SK-N-MC (cell line): ENCODE results near the gene CBX5.

Experiments used
- EZH2 ChIP-seq: fragments of 200-600 bp; sonication (generic); IDR thresholded peaks from one replicate; pipeline ENCODE4 v1.6.1; 2017; ENCODE audit warnings: antibody characterized with exemption
- FOXP2 ChIP-seq: optimal IDR thresholded peaks from 2 replicates; pipeline ENCODE3; 2011; ENCODE audit warnings: mild to moderate bottlenecking, moderate library complexity; ENCODE audit not compliant: insufficient read depth; ENCODE audit errors: extremely low read length, control extremely low read depth
- POLR2AphosphoS5 ChIP-seq: IDR thresholded peaks from 2 replicates; pipeline ENCODE4 v1.6.1; 2012; ENCODE audit warnings: mild to moderate bottlenecking, low read depth, low read length, borderline replicate concordance

DNA sequence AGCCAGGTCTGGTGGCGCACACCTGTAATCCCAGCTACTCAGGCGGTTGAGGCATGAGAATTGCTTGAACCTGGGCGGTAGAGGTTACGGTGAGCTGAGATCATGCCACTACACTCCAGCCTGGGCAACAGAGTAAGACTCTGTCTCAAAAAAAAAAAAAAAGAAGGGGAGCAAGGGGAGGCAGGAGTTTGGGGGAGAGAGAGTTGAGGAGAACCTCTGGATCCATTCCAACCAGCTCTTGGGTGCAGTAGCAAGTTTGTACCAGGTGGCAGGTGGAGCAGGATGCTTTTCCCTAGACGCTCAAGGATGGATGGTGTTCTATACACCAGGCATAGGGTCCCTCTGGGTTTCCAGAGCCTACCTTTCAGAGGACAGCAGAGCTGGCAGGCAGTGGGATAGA, 19.0 kb upstream of the CBX5 start:
- TF ChIP-seq POLR2AphosphoS5 (no peak), EZH2 (no peak), FOXP2 (no peak)
